ENCODE results near the gene IFITM5.

IFITM5 gene

GRCh38 chr11:257766-258493 lies 41.4 kb downstream of the IFITM5 start:
- DNase-seq: no peak

DNA sequence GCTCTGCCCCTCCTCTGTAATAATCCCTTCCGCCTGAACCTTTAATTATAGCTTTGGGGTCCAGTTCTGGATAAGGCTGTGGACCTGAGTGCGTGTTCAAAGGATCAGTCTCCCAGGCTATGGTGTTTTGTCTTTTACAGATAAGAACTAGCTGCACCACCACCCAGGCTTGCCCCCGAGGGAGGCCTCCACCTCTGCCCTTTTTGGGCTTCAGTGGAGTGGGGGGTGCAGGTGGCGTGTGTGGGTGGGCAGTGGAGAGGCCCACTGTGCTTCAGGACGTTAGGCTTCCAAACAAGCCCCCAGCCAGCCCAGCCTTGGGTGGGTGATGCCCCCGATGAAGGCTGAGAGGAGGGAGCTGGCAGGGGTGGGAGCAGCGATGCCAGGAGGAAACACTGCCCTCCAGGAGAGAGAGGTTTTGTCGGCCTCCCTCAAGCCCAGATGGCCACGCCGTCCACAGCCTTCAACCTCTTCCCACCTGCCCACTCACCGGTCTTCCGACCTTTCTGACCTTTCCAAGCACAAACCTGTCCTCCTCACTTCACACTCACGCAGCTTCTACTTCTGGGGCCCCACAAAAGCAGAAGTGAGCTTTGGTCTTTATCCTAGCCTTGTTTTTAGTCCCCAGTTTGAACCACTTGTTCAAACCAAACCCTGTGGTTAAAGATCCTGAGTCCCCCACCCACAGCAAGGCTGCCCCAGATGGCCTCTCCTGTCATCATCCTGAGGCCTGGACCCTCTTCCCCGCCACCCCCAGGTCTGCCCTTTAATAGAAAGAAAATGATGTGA lies 42.2 kb downstream of the IFITM5 start:
- DNase-seq: no peak

- DNase-seq: no peak
These were observed 43.5 kb downstream of the IFITM5 start for GRCh38 chr11:255816-256215.

DNA sequence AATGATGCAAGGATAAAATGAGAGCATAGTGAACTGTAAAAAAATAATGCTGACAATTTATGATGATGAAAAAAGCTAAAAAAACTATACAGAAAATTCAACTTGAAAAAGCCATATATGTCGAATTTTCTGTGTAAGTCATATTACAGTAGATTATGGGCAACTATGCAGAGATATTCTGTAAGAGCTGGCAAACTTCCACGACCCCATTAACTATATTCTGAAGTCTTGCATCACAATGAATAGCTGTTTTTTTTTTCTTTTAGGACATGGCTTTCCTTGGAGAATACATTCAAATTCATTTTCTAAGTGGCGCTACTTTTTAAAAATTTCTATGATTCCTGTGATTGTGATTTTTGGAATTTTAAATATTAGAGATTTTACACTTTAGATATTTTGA lies 44.1 kb downstream of the IFITM5 start:
- DNase-seq: no peak

DNA sequence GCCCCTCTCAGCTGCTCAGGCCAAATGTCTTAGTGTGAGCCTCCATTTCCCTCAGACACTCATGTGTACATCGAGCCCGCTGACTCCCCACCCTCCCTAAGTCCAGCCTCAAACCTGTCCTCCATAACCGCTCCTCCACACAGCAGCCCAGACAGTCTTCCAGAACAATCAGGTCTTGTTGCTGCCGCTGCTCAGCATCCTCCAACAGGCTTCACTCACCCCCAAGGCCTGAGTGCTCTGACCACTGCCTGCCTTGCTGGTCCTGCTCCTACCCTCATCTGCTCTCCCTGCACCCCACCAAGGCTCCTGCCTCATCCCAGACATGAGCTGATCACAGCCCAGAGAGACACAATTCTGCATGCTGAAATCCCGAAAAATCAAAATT lies 45.4 kb downstream of the IFITM5 start:
- DNase-seq: no peak

DNA sequence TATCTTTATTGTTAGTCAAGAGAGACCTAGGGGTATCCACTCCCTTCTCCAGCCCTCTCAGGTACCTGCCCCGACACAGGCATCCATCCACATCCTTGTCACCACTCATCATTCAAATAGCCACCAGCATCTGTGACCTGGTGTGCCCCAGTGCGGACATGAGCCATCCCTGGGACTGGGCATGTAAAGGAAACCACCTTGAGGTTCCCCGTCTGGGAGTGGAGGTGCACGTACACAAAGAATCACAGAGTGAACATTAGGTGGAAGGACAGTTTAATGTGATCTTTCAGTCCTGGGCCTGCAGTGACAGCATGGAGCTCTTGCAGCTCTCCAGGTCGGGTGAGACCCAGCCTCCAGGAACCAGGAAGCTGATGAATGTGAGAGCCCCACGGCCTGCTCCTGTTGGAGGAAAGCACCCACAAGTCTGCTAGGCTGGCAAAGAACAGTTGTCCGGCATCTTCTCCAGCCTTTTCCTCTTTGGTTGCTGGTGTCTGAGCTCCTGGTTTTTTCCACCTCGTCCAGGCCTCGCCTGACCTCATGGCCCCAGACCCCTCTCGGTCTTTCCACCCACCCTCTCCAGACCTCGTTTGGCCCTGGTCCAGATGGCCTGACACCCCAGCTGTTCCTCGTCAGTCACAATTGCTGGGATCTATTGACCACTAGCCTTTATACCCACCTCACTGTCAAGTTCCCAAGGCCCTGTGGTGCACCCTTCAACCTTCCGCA lies 46.0 kb downstream of the IFITM5 start:
- no peak for DNase-seq

DNA sequence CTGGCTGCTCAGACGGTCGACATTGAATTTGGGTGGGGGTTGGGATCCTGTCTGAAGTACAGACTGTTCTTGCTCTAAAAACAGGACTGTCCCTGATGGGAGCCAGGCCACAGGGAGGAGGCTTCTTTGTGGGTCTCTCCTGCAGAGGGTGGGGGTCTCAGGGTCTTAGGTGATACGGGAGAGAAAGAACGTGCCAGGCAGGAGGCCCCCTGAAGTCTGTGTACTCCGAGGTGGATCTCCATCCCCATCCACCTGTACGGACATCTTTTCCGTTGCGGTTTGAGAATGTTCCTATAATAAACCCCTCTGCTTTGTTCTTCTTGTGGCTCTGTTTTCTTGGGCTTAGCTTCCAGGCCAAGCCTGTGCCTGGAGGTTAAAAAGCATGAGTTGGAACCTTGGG lies 46.7 kb downstream of the IFITM5 start:
- DNase-seq: no peak

DNA sequence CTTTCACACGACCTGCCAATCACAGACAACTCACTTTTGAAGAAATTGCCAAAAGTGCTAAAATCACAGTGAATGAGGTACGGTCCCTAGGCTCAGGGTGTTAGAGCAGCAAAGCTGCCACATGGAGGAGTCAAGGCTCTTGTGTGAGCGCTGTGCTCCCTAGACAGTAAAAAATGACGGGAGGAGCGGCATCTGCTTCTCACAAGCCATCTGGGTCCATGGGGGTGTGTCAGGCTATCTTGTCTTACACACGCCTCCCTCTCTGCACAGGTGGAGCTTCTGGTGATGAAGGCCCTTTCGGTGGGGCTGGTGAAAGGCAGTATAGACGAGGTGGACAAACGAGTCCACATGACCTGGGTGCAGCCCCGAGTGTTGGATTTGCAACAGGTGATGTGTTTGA lies 47.8 kb downstream of the IFITM5 start:
- no peak for DNase-seq

DNA sequence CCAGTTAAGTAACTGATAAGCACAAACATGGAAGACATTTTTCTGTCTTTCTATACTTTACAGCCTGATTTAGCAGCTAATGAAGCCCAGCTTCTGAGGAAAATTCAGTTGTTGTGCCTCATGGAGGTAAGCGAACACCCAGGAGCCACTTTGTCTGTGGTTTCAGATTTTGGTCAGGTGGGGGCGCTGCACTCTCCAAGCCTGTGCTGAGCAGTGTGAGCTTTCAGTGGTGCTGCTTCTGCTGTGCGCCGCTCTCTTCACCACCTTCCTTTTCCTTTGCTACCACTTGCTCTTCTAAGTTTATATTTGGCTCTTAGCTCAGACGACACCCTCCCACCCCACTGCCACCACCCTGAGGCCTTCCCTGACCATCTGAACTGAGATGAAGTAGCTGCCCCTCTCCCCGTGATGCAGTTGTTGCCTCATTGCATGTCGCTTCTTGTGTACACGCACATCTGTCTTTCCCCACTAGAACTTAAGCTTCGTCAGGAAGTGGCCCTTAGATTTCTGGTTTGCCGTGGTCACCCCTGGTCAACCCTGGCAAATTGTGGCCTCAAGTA lies 48.5 kb downstream of the IFITM5 start:
- DNase-seq: peak; percentile 84

DNA sequence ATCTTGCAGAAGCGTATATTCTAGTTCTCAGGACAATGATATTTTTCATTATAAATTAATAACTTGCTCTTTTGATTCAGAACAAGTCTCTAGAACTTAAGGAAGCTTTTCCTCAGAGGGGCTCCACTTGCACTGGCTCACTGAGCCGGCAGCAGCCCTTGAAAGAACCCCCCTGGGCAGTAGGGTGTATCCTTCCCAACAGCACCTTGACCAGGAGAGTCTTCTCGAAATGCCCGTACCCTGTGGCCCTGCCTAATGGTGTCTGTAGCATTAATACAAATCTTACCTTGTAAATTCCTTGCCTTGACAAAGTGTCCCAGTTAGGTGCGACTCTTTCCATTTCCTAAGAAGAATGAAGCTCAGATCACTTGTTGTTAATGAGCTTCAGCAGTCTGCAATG lies 49.1 kb downstream of the IFITM5 start:
- DNase-seq: no peak

- DNase-seq: no peak
These were observed 50.3 kb downstream of the IFITM5 start for GRCh38 chr11:249062-249461.

Data from activated CD4-positive, alpha-beta T cell treated with anti-CD3 and anti-CD28 coated beads, Interleukin-2, amount 50 U/mL, for 1 hour (primary cell).